HL-60 (cell line): ENCODE results near the gene ZC3H14.

Experiments used
- GABPA ChIP-seq: IDR thresholded peaks from 2 replicates; pipeline ENCODE4 v1.6.1; 2012; ENCODE audit warnings: low read depth
- POLR2AphosphoS5 ChIP-seq: IDR thresholded peaks from 2 replicates; pipeline ENCODE4 v1.6.1; 2012; ENCODE audit warnings: low read depth
- REST ChIP-seq: IDR thresholded peaks from 2 replicates; pipeline ENCODE4 v1.6.1; 2012; ENCODE audit warnings: low read depth; ENCODE audit not compliant: insufficient replicate concordance
- SPI1 ChIP-seq: IDR thresholded peaks from 2 replicates; pipeline ENCODE4 v1.6.1; 2012; ENCODE audit warnings: low read depth, mild to moderate bottlenecking, borderline replicate concordance
- TF ChIP-seq, protein P1 (sequence below): IDR thresholded peaks from one replicate; pipeline ENCODE4 v1.5.1; 2011; ENCODE audit warnings: low read length, control low read depth, inconsistent platforms; ENCODE audit not compliant: insufficient read depth

DNA sequence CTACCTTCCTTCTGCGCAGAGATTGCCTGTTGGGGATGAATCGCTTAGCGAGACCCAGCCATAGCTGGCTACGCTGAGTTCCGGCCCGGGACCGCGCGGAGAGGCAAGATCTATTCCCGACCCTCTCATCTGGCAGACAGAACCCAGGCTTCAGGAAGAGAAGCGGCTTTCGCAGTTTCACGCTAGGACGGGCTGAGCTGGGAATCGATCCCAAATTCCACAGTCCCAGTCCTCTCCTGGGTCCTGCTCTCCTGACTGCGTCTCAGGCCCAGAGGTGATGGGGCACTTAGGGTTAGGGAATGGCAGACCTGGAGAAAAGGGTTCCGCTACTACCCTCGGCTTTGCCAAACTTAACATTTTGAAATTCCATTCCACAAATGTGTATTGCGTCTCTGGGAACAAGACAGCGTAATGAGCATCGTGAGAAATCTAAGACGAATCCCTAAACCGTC lies 10.8 kb upstream of the ZC3H14 start:
- TF ChIP-seq, protein P1, sequence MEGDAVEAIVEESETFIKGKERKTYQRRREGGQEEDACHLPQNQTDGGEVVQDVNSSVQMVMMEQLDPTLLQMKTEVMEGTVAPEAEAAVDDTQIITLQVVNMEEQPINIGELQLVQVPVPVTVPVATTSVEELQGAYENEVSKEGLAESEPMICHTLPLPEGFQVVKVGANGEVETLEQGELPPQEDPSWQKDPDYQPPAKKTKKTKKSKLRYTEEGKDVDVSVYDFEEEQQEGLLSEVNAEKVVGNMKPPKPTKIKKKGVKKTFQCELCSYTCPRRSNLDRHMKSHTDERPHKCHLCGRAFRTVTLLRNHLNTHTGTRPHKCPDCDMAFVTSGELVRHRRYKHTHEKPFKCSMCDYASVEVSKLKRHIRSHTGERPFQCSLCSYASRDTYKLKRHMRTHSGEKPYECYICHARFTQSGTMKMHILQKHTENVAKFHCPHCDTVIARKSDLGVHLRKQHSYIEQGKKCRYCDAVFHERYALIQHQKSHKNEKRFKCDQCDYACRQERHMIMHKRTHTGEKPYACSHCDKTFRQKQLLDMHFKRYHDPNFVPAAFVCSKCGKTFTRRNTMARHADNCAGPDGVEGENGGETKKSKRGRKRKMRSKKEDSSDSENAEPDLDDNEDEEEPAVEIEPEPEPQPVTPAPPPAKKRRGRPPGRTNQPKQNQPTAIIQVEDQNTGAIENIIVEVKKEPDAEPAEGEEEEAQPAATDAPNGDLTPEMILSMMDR = no peak
- TF ChIP-seq POLR2AphosphoS5 (no peak), GABPA (no peak), REST (no peak), SPI1 (no peak)
